GM10847 (cell line): Measurements from ENCODE around the gene FOXP1.

ENCODE experiments used
- POLR2A ChIP-seq: IDR thresholded peaks from 2 replicates; pipeline ENCODE4 v1.6.1; 2011; ENCODE audit not compliant: insufficient read length; ENCODE audit errors: extremely low read depth

FOXP1 gene

DNA sequence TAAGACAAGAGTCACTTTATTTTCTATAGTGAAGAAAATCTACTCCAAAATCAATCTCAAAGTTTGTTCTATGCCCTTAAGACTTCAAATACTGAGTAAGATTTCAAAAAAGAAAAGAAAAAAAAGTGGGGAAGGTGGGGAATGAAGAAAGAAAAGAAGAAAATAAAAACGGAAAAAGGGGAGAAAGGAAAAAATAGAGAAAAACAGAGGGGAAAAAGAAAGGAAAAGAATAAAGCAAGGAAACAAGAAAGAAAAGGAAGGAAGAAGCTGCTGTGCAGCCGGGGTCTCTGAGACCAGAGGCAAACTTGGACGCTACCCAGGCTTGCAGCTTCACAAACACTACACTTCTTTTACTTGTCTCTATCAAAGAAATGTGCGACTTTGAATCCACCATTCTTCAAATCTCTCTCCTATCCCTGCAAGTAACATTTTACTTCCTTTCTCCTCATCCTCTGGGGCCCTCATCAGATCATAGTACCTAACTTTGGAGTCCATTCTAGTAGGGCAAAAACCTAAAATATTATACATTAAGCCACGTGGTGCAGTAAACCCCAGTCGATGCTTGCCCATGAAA, 279.8 kb downstream of the FOXP1 start:
- no peak for TF ChIP-seq POLR2A

GRCh38 chr3:71302604-71303003, 280.9 kb downstream of the FOXP1 start:
- TF ChIP-seq POLR2A, result no peak

- TF ChIP-seq POLR2A, result no peak
Measured at GRCh38 chr3:71300951-71301393, 282.6 kb downstream of the FOXP1 start.

- no peak for TF ChIP-seq POLR2A
Measured at GRCh38 chr3:71299160-71299559, 284.4 kb downstream of the FOXP1 start.

- no peak for TF ChIP-seq POLR2A
Measured at GRCh38 chr3:71294919-71295318, 288.6 kb downstream of the FOXP1 start.

DNA sequence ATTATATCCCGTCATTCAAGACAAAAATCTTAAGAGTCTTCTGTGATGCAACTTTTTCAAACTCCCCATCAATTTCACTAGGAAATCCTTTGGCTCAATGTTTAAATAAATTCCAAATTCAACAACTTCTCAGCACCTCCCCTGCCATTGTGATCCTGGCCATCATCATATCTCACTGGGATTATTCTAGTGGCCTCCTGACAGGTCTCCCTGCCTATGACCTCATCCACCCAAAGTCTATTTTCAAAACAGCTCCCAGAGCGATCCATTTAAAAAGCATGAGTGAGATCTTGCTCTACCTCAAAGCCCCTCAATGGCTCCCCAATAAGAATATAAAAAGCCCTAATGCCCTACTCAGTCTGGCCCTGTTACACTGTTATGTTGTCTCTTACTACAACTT, 293.2 kb downstream of the FOXP1 start:
- no peak for TF ChIP-seq POLR2A

GRCh38 chr3:71288269-71288930, 295.1 kb downstream of the FOXP1 start:
- TF ChIP-seq POLR2A, result no peak

DNA sequence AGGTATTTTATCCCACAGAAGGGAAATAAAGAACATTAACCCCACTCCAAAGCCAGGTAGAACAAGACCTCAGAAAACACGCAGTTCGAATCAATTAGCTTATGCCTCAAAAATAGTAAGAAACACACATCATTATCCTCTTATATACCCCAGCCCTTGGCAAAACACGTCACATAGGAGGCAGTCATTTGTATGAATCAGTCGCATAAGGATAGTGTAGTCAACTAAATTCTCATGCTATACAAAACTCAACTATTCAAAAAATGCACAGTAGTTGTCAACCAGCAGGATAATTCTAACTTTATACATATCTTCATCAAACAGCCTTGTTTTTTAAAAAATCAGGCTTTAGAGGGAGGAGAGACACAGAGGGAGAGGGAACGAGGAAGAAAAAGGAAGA, 298.4 kb downstream of the FOXP1 start:
- no peak for TF ChIP-seq POLR2A

- TF ChIP-seq POLR2A, result no peak
Measured at GRCh38 chr3:71282976-71283375, 300.6 kb downstream of the FOXP1 start.

DNA sequence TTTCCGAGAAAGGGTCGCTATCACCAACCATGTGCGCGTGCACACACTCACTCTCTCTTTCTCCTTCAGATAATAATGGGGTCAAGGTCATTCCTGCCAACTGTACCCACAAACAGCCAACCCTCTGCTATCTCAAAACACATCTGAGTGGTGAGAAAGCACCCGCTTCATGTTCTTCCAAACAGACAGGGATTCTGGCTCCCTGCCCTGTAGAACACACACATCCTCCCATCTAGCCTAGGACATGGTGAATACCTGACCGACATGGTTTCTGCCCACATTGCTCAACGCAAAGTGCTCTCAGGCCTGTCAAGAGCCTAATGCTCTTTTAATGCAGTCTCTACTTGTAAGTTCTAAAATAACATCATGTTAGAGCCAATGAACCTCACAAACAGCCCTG, 302.2 kb downstream of the FOXP1 start:
- TF ChIP-seq POLR2A, result no peak

DNA sequence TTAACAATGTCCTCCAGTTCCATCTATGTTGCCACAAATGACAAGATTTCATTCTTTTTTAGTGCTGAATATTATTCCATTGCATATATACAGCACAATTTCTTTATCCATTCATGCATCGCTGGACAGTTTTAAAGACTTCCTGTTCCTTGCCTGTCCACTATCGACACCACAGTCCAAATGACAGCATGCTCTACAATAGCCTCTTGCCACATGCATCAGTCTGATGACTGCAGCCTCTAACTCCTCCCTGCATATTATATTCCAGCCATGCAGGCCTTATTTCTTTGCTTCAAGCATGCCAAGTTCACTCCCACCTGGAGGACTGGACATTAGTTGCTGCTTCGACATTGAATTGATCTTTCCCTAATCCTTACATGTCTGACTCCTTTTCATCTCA, 306.2 kb downstream of the FOXP1 start:
- TF ChIP-seq POLR2A, result no peak

DNA sequence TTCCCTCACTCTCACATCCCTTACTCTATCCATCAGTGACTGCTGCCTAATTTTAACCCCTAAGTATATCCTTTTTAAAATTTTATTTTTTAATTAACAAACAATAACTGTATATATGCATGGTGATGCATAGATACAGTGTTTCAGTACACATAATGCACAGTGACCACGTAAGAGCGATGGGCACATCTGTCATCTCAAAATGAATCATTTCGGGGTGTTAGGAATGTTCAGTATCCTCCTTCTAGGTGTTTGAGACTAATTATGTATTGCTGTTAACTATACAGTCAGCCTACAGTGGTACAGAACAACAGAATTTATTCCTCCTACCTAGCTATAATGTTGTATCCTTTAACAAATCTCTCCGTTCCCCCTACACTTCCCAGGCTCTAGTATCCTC, 307.0 kb downstream of the FOXP1 start:
- no peak for TF ChIP-seq POLR2A

DNA sequence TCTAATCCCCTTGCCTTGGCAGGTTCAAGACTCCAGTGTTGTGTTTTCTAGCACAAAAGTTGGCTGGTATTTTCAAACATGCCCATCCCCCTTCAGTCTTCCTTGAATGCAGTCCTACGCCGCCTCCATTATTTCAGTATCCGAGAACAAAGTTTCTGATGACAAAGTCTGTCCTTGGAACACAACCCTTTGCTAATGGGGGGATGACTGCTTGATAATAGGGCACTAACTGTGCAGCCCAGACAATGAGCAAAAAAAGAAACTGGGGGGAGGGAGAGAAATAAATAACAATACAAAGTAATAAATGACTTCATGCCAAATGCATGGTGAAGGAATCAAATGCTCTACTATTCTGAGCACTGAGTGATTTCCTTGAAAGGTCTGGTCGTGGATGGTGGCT, 310.1 kb downstream of the FOXP1 start:
- no peak for TF ChIP-seq POLR2A

GRCh38 chr3:71271596-71271995, 311.9 kb downstream of the FOXP1 start:
- TF ChIP-seq POLR2A, result no peak

- TF ChIP-seq POLR2A, result no peak
Measured at GRCh38 chr3:71269906-71270305, 313.6 kb downstream of the FOXP1 start.

GRCh38 chr3:71268462-71268999, 315.0 kb downstream of the FOXP1 start:
- TF ChIP-seq POLR2A, result no peak

- no peak for TF ChIP-seq POLR2A
Measured at GRCh38 chr3:71266875-71267274, 316.7 kb downstream of the FOXP1 start.
